Islet of Langerhans (tissue), 1 donor: ENCODE measurements around the gene ZNF232.
"Not testable (repeated sequence)": the region's sequence is repeated elsewhere in the genome, so short reads cannot be mapped to it uniquely, and the experiment has no call there.

Experiments
- FAIRE-seq: peaks from one replicate; lab custom pipeline; 2011; peaks lifted over from hg19 to GRCh38; lab: Jason Lieb, UNC

ZNF232 gene

GRCh38 chr17:5129770-5130169 is 18.1 kb upstream of the ZNF232 start:
- not testable (repeated sequence) for FAIRE-seq

DNA sequence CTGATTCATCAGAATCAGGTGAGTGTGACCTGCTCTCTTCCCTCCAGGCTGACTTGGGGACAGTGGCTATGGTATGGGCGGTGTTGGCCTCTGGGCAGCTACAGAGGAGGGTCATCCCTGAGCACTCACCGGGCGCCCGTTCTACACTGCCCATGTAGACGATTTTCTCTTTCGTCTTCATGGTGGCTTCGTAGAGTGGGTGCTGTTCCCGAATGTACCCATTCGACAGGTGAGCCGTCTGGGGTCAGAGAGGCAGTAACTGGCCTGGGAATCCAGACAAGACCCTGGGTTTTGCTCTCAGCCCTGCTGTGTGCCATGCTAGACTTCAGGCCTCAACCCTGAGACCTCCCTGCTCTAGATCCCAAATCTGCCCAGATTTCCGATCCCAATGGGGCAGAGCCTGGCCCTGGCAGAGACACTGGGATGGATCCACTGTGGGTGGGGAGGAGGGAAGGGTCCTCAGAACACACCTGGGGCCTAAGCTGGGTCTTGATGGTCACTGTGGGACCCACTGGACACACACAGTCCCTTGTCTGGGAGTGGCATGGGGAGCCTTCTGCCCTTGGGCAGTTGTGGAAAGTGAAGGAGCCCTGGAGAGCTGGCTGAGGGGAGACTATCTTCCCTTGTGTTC is 17.3 kb upstream of the ZNF232 start:
- no peak for FAIRE-seq

GRCh38 chr17:5128387-5128786 is 16.7 kb upstream of the ZNF232 start:
- FAIRE-seq: not testable (repeated sequence)

GRCh38 chr17:5127910-5128309 is 16.2 kb upstream of the ZNF232 start:
- no peak for FAIRE-seq

GRCh38 chr17:5126719-5127488 is 15.2 kb upstream of the ZNF232 start:
- no peak for FAIRE-seq

- FAIRE-seq: not testable (repeated sequence)
These were observed 13.2 kb upstream of the ZNF232 start for GRCh38 chr17:5124896-5125295.

GRCh38 chr17:5124125-5124760 is 12.6 kb upstream of the ZNF232 start:
- not testable (repeated sequence) for FAIRE-seq

GRCh38 chr17:5123343-5124124 is 11.9 kb upstream of the ZNF232 start:
- no peak for FAIRE-seq

DNA sequence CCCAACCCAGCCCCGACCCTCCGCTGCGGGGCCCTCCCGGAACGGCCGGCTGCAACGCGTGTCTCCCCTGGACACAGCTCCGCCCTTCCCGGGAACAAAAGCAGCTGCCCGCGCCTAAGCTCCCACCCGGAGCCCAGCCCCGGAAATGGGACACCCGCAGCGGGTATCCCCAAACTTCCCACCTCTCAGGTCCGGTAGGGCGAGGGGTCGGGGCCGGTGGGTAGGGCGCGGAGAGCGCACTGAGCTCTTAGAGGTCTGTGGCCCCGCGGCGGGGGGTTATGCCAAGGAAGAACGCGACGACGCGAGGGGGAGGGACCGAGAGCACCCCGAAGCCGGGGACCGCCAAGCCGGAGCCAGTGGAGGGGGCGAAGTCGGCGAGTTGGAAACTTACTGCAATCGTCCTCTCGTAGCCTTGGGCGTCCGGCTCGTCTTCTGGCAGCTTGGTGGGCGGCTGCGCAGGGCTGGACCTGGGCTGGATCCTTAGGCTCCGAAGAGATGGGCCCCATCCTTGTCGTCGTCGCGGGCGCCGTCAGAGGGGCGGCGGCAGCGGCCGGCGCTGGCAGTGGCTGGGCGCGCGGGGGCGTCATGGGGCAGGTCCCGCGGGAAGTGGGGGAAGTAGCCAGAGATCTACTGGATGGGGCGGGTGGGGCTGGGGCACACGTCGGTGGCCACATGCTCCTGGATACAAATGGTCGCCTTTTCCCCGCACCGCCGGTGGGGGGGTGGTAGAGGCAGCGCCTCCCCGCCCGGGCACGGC is 11.1 kb upstream of the ZNF232 start:
- FAIRE-seq: no peak

- FAIRE-seq: not testable (repeated sequence)
These were observed 10.4 kb upstream of the ZNF232 start for GRCh38 chr17:5122056-5122455.

- FAIRE-seq: no peak
These were observed 9.6 kb upstream of the ZNF232 start for GRCh38 chr17:5121186-5121841.

GRCh38 chr17:5120436-5121185 is 8.9 kb upstream of the ZNF232 start:
- not testable (repeated sequence) for FAIRE-seq

GRCh38 chr17:5120036-5120435 is 8.4 kb upstream of the ZNF232 start:
- no peak for FAIRE-seq

DNA sequence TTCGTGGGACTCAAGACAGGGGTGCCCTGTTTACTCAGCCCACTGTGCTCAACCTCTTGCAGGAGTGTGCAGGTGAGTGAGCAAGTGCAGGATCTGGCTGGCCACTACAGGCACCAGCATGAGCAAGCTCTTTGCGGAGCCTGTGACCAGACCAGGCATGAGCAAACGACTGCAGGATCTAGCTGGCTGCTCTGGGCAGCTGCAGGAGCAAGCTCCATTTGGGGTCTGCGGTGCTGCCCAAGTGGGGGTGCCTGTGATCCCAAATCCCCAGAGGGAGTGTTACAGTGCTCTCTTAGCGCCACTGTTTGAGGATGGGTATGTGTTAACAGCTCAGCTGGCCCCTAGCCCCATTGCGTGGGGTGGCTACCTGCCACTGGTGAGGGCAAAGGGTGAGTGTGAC is 6.5 kb upstream of the ZNF232 start:
- FAIRE-seq: no peak

GRCh38 chr17:5115673-5116651 is 4.3 kb upstream of the ZNF232 start, which contains the start of gene USP6:
TSS of gene USP6 (plus strand) at chr17:5116032. CDS start at chr17:5130368, 14,336 bp downstream.
- FAIRE-seq: no peak

GRCh38 chr17:5110816-5111215 is 862 bp downstream of the ZNF232 start:
- FAIRE-seq: no peak

GRCh38 chr17:5100832-5101231 is 10.8 kb downstream of the ZNF232 start:
- FAIRE-seq: no peak

- FAIRE-seq: no peak
These were observed 12.4 kb downstream of the ZNF232 start for GRCh38 chr17:5099271-5099670.
